GM10248 (cell line): ENCODE results near the gene YPEL1.
"Not testable (repeated sequence)": the region's sequence is repeated elsewhere in the genome, so short reads cannot be mapped to it uniquely, and the experiment has no call there.

Experiments
- CTCF ChIA-PET: fragments of 300-600 bp; sonication (Branson Sonifier 250); formaldehyde crosslinking; extraction: SDS; loops from one replicate; lab custom pipeline; 2021; ENCODE audit warnings: antibody characterized with exemption; lab: Yijun Ruan, JAX
- POLR2A ChIA-PET: fragments of 350-650 bp; sonication (Branson Sonifier 250); formaldehyde crosslinking; extraction: SDS; loops from one replicate; lab custom pipeline; 2020; ENCODE audit warnings: antibody characterized with exemption; lab: Yijun Ruan, JAX
- DNase-seq: peaks from one replicate; pipeline ENCODE4 v3.0.0; 2012; ENCODE audit errors: extremely low spot score
- CTCF ChIP-seq: IDR thresholded peaks from 2 replicates; pipeline ENCODE4 v1.5.1; 2012; ENCODE audit warnings: mild to moderate bottlenecking, low read depth; ENCODE audit errors: extremely low read depth, missing control alignments, control extremely low read depth

YPEL1 gene

DNA sequence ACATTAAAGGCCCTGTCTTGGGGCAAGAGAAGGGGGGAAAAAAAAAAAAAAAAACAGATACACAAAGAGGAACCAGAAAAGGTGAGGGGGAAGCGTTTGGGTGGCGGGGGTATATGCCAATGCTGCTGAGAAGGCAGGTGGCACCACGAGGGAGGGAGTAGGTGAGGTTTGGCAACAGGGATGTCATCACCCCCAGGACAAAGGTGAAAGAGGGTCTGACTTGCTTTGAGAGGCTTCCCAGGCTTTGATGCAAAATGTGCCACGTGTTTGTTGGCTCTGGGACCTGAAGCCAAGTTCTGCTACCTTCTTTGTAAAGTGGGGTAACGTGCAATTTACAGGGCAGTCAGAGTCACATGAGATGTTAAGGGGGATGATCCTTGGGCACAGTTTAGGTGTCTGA lies 4.1 kb downstream of the YPEL1 start:
- ChIA-PET POLR2A (no interaction called here), CTCF (no interaction called here)
- TF ChIP-seq CTCF = no peak
- no peak for DNase-seq

DNA sequence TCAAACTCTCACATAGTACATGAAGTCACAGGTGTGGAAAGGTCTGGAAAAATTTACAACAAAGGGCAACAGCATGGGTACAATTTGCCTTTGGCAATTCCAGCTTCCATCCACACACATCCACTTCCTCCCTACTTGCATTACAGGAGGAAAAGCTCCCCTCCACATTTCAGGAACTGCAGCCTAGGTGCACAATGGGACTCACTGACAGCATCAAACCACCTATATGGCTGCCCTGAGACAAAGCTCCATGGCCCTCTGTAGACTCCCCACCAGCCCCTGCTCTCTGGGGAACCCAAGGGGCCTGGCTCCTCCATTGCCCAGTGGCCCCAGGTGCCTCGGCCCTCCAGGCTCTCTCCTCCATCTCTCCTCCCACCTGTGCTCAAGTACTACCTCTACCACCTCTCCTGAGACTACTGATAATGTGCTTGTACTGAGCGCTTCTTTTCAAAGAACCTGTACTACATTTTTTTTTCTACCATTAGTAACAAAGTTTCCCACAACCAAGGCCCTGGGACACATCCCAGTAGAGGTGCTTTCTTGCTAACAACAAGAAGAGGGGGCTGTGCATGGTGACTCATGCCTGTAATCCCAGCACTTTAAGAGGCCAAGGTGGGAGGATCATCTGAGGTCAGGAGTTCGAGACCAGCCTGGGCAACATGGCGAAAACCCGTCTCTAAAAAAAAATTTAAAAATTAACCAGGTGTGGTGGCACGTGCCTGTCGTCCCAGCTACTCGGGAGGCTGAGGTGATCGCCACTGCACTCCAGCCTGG lies 4.9 kb downstream of the YPEL1 start:
- no peak for TF ChIP-seq CTCF
- POLR2A ChIA-PET = interaction anchor here (0.6 kb wide), 1 partner anchor 158 kb away, joined by 3 read pairs; no protein-coding TSS in a partner anchor
- no peak for DNase-seq
- CTCF ChIA-PET = interaction anchor here (1.4 kb wide), 1 partner anchor 17 kb away, joined by 4 read pairs; no protein-coding TSS in a partner anchor

DNA sequence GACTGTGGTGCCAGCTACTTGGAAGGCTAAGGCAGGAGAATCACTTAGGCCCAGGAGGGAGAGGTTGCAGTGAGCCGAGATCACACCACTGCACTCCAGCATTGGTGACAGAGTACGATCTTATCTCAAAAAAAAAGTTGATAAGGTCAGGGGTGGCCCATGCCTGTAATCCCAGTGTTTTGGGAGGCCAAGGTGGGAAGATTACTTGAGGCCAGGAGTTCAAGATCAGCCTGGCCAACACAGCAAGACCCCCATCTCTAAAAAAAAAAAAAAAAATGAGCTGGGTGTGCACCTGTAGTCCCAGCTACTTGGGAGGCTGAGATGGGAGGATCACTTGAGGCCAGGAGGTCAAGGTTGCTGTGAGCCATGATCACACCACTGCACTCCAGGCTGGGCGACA lies 6.4 kb downstream of the YPEL1 start:
- POLR2A ChIA-PET, CTCF ChIA-PET, DNase-seq: not testable (repeated sequence)

- CTCF ChIA-PET = interaction anchor here (1.1 kb wide), 1 partner anchor 9 kb away, joined by 3 read pairs; no protein-coding TSS in a partner anchor
- POLR2A ChIA-PET = no interaction called here
- no peak for DNase-seq
- TF ChIP-seq CTCF = no peak
These were observed 7.3 kb downstream of the YPEL1 start for GRCh38 chr22:21728270-21728669.

GRCh38 chr22:21727768-21728167 lies 7.8 kb downstream of the YPEL1 start:
- CTCF ChIA-PET = interaction anchor here (1.1 kb wide), 1 partner anchor 9 kb away, joined by 3 read pairs; no protein-coding TSS in a partner anchor
- no peak for TF ChIP-seq CTCF
- POLR2A ChIA-PET = no interaction called here
- DNase-seq = no peak

- DNase-seq = no peak
- POLR2A ChIA-PET = no interaction called here
- CTCF ChIA-PET = interaction anchor here (0.9 to 1.4 kb wide), 3 partner anchors 8 to 17 kb away, joined by 3 to 5 read pairs (median 3); no protein-coding TSS in a partner anchor
- no peak for TF ChIP-seq CTCF
These were observed 8.4 kb downstream of the YPEL1 start for GRCh38 chr22:21727159-21727558.

GRCh38 chr22:21726650-21727049 lies 8.9 kb downstream of the YPEL1 start:
- CTCF ChIA-PET = interaction anchor here (0.9 to 1.4 kb wide), 2 partner anchors 13 to 16 kb away, joined by 3 to 5 read pairs; no protein-coding TSS in a partner anchor

More at GRCh38 chr22:21726650-21727049, 8.9 kb downstream of the YPEL1 start:
- peak; percentile 75 for DNase-seq
- peak; percentile 42 for TF ChIP-seq CTCF
- POLR2A ChIA-PET = no interaction called here
